ENCODE data around the gene KCNN3.

Gene KCNN3

GRCh38 chr1:154841384-154841783 is 28.7 kb downstream of the KCNN3 start:
- no peak for DNase-seq (ENCODE audit: low read depth)
- no peak for TF ChIP-seq CTCF (IDR thresholded peaks at IDR 0.05; ENCODE audit: insufficient read depth, low read depth, low read length, missing control alignments)
- no peak overlapping the region for H3K4me3 ChIP-seq (ENCODE audit: low read length)

- no peak for DNase-seq (ENCODE audit: low read depth)
- no peak overlapping the region for H3K4me3 ChIP-seq (ENCODE audit: low read length)
- no peak for TF ChIP-seq CTCF (IDR thresholded peaks at IDR 0.05; ENCODE audit: insufficient read depth, low read depth, low read length, missing control alignments)
These were observed 29.6 kb downstream of the KCNN3 start for GRCh38 chr1:154840269-154841176.

GRCh38 chr1:154839691-154840090 is 30.4 kb downstream of the KCNN3 start:
- DNase-seq (ENCODE audit: low read depth): no peak
- H3K4me3 ChIP-seq (ENCODE audit: low read length): no peak overlapping the region

GRCh38 chr1:154838988-154839387 is 31.1 kb downstream of the KCNN3 start:
- no peak for TF ChIP-seq CTCF (IDR thresholded peaks at IDR 0.05; ENCODE audit: insufficient read depth, low read depth, low read length, missing control alignments)
- DNase-seq (ENCODE audit: low read depth): no peak
- no peak overlapping the region for H3K4me3 ChIP-seq (ENCODE audit: low read length)

More at GRCh38 chr1:154839691-154840090, 30.4 kb downstream of the KCNN3 start:
- no peak for TF ChIP-seq CTCF (IDR thresholded peaks at IDR 0.05; ENCODE audit: insufficient read depth, low read depth, low read length, missing control alignments)

- no peak for DNase-seq (ENCODE audit: low read depth)
- TF ChIP-seq CTCF (IDR thresholded peaks at IDR 0.05; ENCODE audit: insufficient read depth, low read depth, low read length, missing control alignments): no peak
- no peak overlapping the region for H3K4me3 ChIP-seq (ENCODE audit: low read length)
These were observed 31.6 kb downstream of the KCNN3 start for GRCh38 chr1:154838461-154838860.

- no peak overlapping the region for H3K4me3 ChIP-seq (ENCODE audit: low read length)
- TF ChIP-seq CTCF (IDR thresholded peaks at IDR 0.05; ENCODE audit: insufficient read depth, low read depth, low read length, missing control alignments): no peak
- no peak for DNase-seq (ENCODE audit: low read depth)
These were observed 32.4 kb downstream of the KCNN3 start for GRCh38 chr1:154837672-154838171.
